ENCODE measurements around the gene APBB2. TPM values are rescaled to one million over a fixed set of nuclear protein-coding genes. Genes with fewer than 3 reads are reported as not detected.

Gene APBB2
- total and polyA plus RNA-seq, 2 of the 8 experiments (the other 6 are each of a cell fraction or from before 2014, with no cell fraction given): 58.7 to 59.4 TPM

DNA sequence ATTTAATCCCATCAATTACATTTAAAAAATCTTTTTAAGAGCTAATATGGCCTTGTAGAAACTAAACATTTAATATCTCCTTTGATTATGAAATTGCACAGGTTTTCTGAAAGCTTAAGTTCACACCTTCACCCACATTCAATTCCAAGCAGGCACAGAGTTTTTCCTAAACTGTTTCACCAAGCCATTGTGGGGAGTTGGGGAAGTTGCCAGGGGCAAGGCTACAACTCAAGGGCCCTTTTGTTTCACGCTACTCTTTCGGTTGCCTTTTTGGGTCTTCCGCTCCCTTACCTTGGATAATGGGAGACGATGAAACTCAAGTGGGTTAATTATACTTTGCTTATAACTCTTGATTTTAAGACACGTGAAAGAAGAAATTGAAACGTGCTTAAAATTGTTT, 33.3 kb downstream of the APBB2 start (continued):
- no peak for TF ChIP-seq CHD7 (IDR thresholded peaks at IDR 0.05; ENCODE audit: insufficient replicate concordance, low read length)
- no peak for TF ChIP-seq CREB1 (IDR thresholded peaks at IDR 0.05)
- no peak for TF ChIP-seq CTCF (IDR thresholded peaks at IDR 0.05; ENCODE audit: control extremely low read depth in 1 of 3, insufficient read depth in 1 of 3, low read depth in 1 of 3, low read length in 3 of 3)
- TF ChIP-seq POLR2AphosphoS5 (IDR thresholded peaks at IDR 0.05; ENCODE audit: low read depth, low read length): no peak
- TF ChIP-seq CTBP2 (IDR thresholded peaks at IDR 0.05; ENCODE audit: borderline replicate concordance, insufficient read depth, insufficient read length, low read length): no peak
- no peak for TF ChIP-seq POLR2A (IDR thresholded peaks at IDR 0.05; ENCODE audit: control extremely low read depth in 1 of 2, low read depth in 2 of 2, low read length in 2 of 2)

Measured in H1 (cell line).